ENCODE data around the gene C19orf18. TPM values are rescaled to one million over a fixed set of nuclear protein-coding genes. Genes with fewer than 3 reads are reported as not detected.

C19orf18 gene
- total RNA-seq, 3 donors from 2014 or later (not counting 1 experiment from before 2014, with no cell fraction given): 0.55 to 0.99 (median 0.70) TPM

DNA sequence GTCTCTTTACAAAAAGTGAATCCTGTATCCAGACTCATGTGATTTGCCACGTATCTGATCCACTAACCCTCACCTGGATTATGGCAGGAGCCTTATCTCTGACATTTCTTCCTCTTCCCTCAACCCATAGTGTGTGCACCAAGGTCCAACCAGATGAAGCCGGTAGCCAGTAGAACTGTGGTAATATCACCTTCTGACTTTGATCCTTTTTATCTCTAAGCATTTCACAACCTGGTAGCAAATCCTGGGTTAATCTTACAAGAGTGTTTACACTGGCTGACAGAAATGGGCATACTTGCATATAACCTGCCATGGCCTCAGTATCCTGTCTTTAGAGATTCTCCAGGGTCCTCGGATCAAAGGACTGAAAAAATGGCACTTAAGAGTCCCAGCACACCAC lies 59.8 kb downstream of the C19orf18 start:
- TF ChIP-seq, protein P1, sequence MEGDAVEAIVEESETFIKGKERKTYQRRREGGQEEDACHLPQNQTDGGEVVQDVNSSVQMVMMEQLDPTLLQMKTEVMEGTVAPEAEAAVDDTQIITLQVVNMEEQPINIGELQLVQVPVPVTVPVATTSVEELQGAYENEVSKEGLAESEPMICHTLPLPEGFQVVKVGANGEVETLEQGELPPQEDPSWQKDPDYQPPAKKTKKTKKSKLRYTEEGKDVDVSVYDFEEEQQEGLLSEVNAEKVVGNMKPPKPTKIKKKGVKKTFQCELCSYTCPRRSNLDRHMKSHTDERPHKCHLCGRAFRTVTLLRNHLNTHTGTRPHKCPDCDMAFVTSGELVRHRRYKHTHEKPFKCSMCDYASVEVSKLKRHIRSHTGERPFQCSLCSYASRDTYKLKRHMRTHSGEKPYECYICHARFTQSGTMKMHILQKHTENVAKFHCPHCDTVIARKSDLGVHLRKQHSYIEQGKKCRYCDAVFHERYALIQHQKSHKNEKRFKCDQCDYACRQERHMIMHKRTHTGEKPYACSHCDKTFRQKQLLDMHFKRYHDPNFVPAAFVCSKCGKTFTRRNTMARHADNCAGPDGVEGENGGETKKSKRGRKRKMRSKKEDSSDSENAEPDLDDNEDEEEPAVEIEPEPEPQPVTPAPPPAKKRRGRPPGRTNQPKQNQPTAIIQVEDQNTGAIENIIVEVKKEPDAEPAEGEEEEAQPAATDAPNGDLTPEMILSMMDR (IDR thresholded peaks at IDR 0.05): no peak
- peaks cover 16% of the 10 kb centered on the region for H3K4me1 ChIP-seq (ENCODE audit: control insufficient read depth, insufficient read depth, low read length)
- H3K9me3 ChIP-seq (ENCODE audit: control insufficient read depth, insufficient read depth, low read length): peaks cover 6% of the 10 kb centered on the region
- intact Hi-C loops (cut with micrococcal nuclease): loop anchor here (10.0 kb wide), 1 partner anchor 90 kb away; the partner anchor contains the start of gene ZNF606
- peaks cover 0 to 2% of the 10 kb centered on the region in 2 donors for H3K9me3 Mint-ChIP-seq
- H3K36me3 ChIP-seq (ENCODE audit: control insufficient read depth, insufficient read depth, low read length): peaks cover 10% of the 10 kb centered on the region
- H3K4me3 ChIP-seq (ENCODE audit: low read length): no peak overlapping the region
- H3K27me3 ChIP-seq (ENCODE audit: control insufficient read depth, insufficient read depth, low read length): no peaks in the 10 kb centered on the region
- H3K36me3 Mint-ChIP-seq: peaks cover 25% of the 10 kb centered on the region
- DNase-seq (no peak), ATAC-seq (no peak)
- no peak overlapping the region for H3K27ac ChIP-seq (ENCODE audit: low read length)
- 99% methylated on average over 3 of the region's 3 CpGs for WGBS (ENCODE audit: insufficient coverage)
- peak overlapping the region; percentile 99 for H3K27ac Mint-ChIP-seq
- no peaks in the 10 kb centered on the region for H3K27me3 Mint-ChIP-seq (ENCODE audit: low read depth in 2 of 2)
- peak overlapping the region; percentile 97 for H3K4me3 Mint-ChIP-seq
- H3K4me1 Mint-ChIP-seq: peaks cover 41 to 47% of the 10 kb centered on the region in 2 donors

Other genes with a start within 250 kb of the C19orf18 start
- 10 to 100 TPM; 11.1 to 12.9 (median 11.9) TPM for gene ZNF671, start 246.9 kb downstream of the C19orf18 start, total RNA-seq
- 10 to 100 TPM; 10.5 to 19.2 (median 18.7) TPM for gene ZNF776, start 227.7 kb downstream of the C19orf18 start, total RNA-seq
- gene ZNF586, start 204.9 kb downstream of the C19orf18 start, total RNA-seq: 10 to 100 TPM; 24.0 to 33.3 (median 28.2) TPM
- 10 to 100 TPM; 13.0 to 14.5 (median 14.3) TPM for gene ZNF552, start 159.6 kb downstream of the C19orf18 start, total RNA-seq
- gene ZNF587B, start 144.2 kb downstream of the C19orf18 start, total RNA-seq: 10 to 100 TPM; 23.4 to 25.7 (median 23.9) TPM
- gene ZNF587, start 124.7 kb downstream of the C19orf18 start, total RNA-seq: 10 to 100 TPM; 54.9 to 58.9 (median 55.1) TPM
- 10 to 100 TPM; 25.2 to 51.2 (median 38.3) TPM for gene ZNF814, start 85.5 kb downstream of the C19orf18 start, total RNA-seq
- 10 to 100 TPM; 32.1 to 46.7 (median 36.4) TPM for gene ZNF417, start 57.9 kb downstream of the C19orf18 start, total RNA-seq
- 10 to 100 TPM in 1 of 3 donors, 1 to 10 TPM in 2; 4.3 to 13.3 (median 6.2) TPM for gene ZNF418, start 39.1 kb downstream of the C19orf18 start, total RNA-seq
- 10 to 100 TPM; 17.7 to 31.2 (median 27.2) TPM for gene ZNF256, start 26.8 kb downstream of the C19orf18 start, total RNA-seq
- 10 to 100 TPM in 2 of 3 donors, 1 to 10 TPM in 1; 8.9 to 13.5 (median 12.5) TPM for gene ZNF606, start 28.3 kb upstream of the C19orf18 start, total RNA-seq
- not detected for gene ZSCAN1, start 59.5 kb upstream of the C19orf18 start, total RNA-seq
- 1 to 10 TPM; 1.6 to 4.3 (median 4.3) TPM for gene ZNF135, start 84.7 kb upstream of the C19orf18 start, total RNA-seq
- 10 to 100 TPM; 29.9 to 42.7 (median 35.9) TPM for gene ZSCAN18, start 123.7 kb upstream of the C19orf18 start, total RNA-seq
- gene ZNF329, start 176.3 kb upstream of the C19orf18 start, total RNA-seq: 10 to 100 TPM; 13.0 to 14.9 (median 14.4) TPM
- gene ZNF274, start 208.5 kb upstream of the C19orf18 start, total RNA-seq: 10 to 100 TPM; 25.5 to 33.0 (median 30.1) TPM

Measured in natural killer cell (primary cell).